GM18870 (cell line): Measurements from ENCODE around the gene PRR23E.

Source experiments
- ATAC-seq: cut with Tn5 transposase; IDR thresholded peaks from one replicate; pipeline ENCODE4 v1.9.1; 2021; ENCODE audit warnings: moderate library complexity; ENCODE audit not compliant: unreplicated experiment

The PRR23E gene

DNA sequence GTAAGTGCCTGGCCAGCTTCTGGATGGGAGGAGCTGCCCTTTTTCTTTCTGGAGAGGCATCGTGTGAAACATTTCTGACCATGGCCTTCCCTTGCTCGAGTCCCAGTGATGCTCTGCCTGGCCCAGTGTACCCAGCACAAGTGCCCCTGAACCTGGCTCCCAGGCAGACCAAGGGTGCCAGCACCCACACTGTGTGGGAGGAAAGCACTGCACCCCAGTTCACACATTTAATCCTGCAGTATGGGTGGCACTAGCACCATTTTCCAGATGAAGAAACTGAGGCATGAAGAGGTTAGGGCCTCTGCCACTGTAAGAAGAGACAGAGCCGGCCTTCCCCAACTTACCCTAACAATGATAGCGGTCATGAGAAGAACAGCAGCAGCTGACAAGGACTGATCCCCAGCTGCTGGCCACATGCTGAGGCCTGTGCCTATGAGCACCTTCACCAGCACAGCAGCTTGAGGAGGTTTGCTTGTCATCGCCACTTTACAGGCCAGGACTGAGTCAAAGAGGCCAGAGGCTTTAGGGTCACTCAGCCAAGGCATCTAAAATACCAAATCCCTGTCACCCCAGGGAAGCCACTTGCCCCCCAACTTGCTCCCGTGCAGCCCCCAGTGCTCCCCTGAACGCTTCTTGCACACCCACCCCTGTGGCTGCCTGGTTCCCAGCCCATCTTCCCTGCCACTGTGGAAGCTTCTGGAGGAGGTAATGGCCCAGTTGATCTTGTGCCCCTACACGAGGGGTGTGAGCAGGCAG is 15.0 kb downstream of the PRR23E start:
- no peak for ATAC-seq

DNA sequence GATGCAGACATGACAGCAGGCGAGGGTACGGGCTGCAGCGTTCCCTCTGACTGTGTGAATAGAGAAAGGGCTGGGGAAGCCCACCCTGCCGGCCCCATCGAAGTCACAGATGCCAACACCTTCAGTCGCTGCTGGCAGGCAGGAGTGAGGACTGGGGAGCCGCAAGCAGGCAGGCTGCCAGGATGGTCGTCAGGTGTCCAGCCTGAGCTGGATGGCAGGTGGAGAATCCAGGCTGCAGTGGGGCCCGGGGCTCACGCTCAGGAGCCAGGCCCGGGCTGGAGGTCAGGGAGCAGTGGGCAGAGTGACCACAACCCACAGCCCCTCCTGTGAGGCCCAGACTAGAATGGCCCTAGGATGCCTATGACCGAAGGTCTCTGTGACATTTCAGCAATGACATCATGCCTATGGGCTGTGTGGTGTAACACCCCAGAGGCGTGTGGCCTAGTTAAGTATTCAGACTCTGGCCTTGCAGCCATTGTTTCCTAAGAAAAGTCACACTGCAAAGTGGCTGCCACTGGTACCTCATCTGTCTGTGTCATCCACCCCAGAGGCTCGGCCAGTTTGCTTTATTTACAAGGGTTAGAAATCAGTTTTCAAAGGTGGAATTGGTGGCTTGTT is 15.7 kb downstream of the PRR23E start:
- ATAC-seq = no peak

DNA sequence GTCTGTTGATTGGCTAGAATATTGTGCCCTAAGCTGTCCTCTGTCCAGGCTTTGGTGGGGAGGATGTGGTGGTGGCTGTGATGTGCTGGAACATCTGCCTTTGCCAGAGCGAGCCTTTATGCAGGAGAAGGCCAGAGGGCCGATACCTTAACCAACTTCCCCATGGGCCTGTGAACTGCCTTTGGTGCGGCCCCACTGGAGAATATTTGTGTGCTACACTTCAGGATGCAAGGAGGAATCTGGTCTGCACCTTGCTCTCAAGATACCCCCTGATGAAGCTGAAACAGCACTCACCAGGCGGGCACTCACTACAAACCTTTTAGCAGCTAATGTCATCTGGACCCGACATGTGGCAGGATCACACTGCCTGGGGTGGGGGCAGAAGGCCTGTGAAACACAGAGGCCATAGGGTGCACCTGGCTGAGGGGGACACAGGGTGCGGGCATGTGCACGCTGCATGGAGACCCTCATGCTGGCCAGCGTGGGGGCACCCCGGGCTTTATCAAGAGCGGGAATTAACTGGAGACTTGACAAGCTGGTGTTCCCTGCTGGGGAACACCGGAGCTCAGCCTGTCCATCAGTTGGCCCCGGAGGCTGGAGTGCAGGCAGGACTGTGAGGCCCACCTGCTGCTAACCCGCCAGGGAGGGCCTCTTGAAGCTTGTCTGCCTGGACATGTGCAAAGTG is 16.4 kb downstream of the PRR23E start:
- no peak for ATAC-seq

DNA sequence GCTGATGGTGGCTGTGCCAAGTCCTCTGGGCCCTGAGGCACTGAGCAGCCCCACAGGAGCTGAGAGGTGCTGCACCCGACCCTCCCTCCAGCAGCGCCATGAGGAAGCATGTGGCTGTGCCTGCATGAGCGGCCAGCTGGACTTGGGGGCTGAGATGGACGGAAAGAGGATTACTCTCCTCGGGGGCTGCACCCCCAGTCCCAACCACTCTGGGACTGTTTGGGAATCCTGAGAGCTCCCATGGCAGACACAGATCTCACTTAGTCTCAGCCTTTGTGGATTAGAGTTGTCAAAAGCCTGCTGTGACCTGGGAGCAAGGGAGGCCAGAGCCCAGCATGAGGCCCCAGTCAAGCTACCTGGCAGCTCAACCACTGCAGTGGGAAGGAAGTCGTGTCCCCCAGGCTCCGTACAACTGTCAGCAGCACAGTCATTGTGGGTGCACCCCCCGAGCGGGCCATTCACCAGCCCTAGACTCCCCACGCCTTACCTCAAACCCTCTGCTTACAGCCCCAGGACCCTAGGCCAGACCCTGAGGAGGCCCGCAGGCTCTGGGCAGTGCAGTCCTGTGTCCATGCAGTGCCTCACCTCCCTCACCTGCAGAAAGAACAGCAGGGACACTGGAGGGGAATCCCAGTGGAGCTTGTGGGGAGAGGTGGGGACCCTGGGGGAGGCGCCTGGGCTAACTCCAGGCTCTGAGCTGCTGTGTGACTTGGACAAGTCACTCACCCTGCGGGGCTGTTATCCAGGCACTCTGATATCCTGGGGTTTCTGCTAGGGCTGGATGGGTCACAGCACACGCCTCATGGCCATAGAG is 17.1 kb downstream of the PRR23E start:
- no peak for ATAC-seq

DNA sequence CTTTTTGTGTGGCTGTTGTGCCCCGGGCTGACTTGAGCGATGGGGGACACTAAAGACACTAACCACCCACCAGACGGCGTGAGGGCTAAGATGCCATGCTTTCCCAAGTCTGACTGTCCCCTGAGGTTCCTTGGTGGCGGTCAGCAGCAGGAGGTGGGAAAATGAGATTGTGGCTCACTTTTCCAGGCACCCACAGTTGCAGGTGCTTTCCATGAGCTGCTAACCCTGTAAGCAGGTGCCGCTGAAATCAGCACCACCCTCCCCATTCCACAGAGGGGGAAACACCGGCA is 17.7 kb downstream of the PRR23E start:
- ATAC-seq = no peak

DNA sequence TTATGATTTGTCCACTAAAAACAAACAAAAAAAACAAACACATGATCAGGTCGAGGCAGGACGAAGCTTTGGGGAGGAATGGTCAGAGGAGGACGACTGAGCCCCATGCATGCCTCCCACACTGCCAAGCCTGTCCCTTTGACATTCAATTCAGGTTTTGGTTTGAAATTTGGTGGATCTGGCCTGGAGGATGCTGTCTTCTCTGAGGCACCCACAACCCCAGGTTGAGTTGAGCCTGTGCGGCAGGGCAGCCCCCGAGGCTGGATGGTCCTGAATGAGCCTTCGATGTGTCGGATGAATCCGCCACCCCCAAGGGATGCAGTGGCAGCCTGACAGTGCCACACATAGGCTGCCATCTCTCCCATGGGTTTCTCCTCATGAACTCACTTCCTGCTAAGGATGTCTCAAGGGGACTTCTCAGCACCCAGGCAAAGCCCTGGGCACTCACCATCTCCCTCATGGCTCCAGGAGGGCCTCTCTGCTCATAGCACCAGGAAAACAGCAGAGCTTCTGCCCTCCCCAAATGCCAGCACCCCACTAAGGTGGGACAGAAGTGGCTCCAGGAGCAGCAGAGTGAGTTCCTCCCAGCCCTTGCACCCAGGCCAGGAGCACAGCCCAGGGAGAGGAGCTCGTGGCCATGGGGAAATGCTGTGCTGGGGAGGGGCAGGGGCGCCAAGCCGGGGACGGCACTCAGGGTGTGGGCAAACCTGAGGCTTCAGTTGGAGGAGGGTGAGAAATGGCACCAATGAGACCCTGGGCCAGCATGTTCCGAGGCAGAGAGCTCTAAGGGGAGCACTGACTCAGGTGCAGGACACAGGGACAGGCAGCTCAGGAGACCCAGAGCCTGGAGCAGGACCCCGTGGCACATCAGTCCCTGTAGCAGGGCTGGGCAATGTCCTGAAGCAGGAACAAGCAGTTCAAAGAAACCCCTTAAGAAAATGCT is 18.5 kb downstream of the PRR23E start:
- ATAC-seq = no peak

DNA sequence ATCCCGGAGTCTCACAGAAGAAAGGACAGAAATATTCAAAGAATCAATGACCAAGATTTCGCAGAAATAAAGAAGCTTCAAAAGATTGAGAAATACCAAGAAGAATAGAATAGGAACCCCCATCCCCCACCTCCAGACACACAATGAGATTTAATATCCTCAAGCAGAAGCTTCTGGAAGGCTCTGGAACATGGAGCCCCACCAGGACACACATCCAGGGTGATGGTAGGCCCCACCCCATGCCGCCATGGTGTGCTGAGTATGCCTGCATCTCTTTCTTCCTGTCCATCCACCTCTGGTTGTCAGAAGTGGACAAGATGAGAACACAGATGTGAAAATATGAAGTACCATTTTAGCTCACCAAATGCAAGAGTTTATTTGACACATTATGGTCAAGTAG is 19.3 kb downstream of the PRR23E start:
- ATAC-seq = no peak

DNA sequence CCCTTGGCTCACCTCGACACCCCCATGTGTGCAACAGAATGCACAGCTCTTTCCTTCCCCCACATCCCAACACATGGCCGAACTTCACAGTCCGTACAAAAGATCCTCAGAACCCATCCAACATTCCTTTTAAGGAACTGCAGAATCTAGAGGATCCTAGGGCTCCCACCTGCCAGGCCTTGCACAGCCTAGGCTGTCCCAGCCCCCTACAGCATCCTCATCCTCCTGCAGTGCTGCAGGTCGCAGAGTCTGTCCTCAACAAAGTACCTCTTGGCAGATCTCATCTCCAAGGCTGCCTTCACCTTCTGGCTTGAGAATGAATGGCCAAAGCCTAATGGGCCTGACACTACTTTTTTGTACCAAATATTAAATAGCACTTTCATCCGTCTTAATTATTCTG is 19.8 kb downstream of the PRR23E start:
- ATAC-seq = no peak

DNA sequence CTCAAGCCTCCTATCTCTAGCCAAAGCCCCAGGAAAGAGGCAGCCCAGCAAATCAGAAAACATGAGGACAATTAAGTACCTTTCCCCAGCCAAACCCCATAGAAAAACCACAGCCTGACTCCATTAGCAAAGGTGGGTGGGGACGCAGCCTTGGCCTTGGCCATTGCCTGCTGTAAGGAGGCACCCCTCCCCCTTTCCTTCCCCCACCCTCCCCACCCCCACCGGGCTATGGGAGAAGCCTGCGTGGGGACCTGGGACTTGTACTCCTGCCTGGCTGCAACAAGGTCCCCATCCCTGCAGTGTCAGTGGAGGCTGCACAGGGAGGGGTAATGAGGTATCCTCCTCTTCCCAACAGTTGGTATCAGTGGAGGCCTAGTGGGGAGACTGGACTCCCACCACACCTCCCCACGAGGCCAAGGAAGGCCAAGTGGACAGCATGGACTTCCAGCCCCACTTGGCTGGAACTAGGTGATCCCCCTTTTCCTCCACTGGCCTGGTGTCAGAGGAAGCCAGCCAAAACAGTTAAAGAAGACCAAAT is 20.5 kb downstream of the PRR23E start:
- no peak for ATAC-seq

DNA sequence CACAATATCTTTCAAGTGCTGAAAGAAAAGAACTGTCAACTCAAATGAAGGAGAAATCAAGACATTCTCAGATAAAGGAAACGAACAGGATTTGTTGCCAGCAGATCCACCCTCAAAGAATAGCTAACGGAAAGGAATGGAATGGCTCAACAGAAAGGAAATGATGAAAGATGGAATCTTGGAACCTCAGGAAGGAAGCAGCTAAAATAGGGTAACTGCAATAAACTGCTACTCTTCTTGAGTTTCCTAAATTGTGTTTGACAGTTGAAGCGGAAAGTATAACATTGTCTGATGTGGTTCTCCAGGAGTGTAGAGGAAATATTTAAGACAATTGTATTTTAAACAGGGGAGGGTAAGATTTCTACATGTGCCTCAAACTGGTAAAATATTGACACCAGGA is 22.0 kb downstream of the PRR23E start:
- no peak for ATAC-seq

DNA sequence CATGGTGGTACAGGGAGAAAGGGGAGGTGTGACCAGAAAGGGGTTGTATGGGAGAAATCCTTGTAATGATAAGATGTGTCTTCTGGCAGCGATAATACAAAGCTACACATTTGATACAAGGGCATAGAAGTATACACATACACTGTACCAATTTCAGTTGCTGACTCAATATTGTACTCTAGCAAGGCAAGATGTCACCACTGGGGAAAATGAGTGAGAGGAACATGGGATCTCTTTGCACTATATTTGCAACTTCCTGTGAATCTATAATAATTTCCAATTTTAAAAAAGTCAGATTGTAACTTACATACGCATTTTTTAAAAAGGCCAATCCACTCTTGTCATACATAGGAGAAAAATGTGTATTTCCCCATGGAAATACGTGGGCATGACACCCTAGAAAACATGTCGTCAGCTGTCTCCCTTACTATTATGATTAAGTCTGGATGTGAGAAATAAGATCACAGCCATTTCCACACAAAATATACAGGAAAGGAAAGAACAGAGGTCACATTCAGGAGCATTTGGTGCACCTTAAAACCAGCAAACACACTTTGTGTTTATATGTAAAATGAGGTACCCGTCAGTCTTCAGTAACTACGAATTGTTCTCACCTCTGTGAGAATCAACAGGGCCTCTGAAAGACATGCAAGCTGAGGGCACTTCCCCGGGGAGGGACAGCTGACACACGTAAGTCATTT is 22.9 kb downstream of the PRR23E start:
- ATAC-seq = no peak

DNA sequence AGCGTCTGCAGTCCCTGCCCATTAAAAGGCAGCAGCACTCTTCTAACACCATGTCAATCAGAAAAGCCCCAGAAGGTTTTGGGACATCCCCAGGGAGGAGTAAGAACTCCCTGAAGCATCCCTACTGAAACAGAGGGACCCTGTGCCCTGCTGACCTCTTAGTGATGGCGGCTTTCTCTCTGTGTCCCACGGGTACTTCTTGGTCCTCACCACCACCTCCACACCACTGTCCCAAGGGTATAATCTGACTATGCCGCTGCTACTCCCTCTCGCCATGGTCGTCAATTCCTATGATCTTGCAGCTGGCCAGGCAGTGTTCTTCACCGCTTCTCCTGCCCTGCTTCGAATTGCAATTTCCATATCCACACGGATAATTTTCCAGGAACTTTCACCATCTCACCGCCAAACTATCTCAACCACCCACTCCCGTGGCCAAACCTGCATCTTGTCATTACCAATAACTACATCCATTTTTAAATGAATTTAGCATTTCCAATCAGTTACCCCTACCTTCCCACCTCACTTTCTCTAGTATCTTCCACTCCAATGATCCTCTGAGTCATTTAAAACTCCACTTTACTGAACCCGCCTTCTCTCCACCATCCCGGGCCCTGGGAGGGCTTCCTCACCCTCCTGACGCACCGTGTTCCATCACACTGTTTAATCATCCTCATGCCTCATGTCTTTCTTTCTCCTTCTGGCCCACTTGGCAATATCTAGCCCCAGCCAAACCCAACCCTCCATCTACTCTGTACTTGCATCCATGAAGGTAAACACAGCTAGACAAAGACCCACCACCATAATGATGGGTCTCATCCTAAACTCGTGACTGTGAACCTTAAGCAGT is 23.7 kb downstream of the PRR23E start:
- ATAC-seq = no peak

DNA sequence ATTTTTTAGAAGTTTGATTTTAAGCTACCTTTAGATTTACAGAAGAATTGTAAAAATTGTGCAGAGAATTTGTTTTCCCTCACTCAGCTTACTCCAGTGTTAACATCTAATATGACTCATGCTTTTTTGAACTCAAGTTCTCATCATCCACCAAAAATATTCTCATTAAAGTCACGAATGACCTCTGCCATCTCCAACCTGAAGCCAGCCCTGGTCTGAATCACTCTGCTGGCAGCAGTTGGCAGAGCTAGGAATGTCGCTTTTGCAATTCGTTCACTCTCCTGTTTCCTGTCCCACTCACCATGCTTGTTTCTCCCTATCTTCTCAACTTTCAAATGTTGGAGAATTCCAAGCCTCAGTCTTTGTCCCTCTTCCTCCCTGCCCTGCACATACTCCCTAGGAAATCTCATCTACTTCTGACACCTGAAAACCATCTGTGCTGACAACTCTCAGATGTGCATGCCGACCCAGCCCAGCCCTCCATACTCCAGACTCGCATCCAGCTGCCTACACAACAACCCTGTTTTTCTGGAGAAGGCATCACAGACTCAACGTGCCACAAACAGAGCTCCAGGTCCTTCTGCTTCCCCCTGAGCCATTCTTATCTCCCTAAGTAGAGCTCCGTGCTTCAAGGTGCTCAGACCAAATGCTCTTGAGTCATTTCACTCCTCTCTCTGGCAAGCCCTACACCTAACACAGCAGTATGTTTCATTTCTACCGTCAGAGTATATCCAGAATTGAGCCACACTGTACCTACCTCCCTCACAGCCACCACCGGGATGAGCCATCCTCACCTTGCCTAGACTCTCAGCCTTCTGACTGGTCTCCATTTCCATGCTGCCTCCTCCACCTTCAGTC is 24.9 kb downstream of the PRR23E start:
- no peak for ATAC-seq

DNA sequence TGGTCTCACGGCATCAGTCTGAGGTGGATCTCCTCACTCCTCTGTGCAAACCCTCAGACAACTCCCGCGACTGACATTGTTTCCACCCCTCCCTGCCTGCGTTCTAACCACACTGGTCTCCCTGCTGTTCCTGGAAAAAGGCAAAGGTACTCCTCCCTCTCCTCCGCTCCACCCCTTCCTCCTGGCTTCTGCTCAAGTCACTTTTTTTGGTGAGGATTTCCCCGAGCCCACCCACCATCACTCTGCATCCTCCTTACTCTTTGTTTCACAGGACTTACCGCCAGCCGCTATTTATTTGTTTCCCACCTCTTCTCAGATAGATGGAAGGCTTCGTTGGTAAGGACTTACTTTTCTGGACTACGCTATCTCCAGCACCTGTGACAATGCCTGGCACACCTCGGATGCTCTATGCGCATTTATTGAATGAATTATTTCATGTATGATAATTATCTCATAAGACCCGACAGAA is 25.6 kb downstream of the PRR23E start:
- no peak for ATAC-seq

DNA sequence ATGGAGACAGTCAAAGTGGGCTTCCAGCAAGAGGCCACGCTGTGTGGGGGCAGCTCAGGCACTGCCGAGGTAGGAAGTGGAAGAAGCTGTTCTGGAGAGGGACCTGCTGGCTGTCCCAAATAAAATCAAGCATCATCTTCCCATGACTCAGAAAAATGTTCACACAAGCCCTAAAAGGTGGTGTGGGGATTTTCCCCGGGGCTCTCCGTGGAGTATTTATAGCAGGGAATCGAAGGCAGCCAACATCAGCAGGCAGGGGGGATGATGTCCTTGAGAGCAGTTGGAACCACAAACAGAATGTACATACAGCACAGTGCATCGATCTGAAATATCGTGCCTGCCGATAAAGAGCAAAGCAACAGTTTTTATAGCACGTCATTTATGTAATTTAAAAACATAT is 27.6 kb downstream of the PRR23E start:
- ATAC-seq = no peak

DNA sequence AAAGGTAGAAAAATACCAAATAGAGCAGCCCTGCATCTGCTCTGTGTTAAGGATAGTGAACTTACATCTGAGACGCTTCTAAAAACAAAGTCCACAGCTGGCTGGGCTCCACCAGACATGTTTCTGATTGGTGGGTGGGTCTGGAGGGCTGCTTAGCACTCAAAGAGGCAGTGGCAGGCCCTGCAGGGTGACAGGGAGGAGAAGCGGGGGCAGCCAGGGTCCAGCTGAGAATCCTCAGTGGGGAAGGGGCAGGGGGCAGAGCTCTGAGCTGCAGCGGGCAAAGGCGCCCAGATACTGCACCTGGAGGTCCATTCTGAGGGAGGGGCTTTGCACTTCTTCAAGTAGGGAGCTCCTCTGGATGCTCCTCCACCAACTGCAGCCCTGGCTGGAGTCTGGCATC is 28.1 kb downstream of the PRR23E start:
- no peak for ATAC-seq

DNA sequence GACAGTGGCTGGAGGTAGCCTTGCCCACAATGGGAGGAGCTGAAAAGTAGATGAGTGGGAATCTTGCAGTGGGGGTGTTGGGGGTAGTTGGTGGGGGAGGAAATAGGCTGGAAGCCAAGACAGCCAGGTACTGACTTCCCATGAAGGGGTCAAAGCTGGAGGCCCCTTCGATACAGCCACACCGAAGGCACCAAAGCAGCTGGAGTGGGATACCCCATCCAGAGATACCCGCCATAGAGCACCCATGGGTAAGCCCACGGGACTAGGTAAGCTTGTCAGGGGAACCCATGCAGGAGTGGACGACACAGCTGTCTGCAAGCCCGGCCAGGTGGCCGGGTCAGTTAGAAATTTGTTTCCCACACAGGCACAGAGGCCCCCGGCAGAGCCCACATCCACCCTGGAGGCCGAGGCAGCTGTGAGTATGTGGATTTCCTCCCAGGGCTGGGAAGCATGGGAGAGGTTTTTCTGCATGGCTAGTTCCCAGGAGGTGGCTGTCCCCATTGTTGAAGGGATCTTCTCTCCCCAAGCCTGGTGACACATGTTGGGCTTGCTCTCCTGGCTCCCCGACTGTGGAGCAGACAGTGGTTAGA is 28.6 kb downstream of the PRR23E start:
- no peak for ATAC-seq
